GM18511 (cell line): ENCODE data around the gene GLP1R.

ENCODE experiments used
- ATAC-seq: cut with Tn5 transposase; IDR thresholded peaks from one replicate; pipeline ENCODE4 v1.9.1; 2021; ENCODE audit warnings: mild to moderate bottlenecking, moderate library complexity; ENCODE audit not compliant: unreplicated experiment

The GLP1R gene

DNA sequence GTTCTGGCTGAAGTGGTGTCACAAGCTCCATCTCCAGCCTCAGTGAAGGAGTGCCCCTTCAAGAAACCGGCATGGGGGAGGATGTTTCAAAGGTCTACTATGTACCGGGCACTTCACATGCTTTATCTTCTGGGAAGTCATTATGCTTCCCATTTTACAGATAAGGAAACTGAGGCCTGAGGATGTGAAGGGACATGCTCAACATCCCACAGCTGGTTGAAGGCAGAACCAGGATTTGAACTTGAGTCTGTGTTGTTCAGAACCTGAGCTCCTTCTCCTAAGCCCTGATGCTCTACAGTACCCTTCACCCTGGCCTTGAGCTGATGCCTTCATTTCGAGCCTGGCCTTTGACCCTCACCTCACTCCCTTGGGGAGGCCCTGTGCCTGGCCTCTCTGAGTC lies 13.0 kb downstream of the GLP1R start:
- ATAC-seq: no peak

GRCh38 chr6:39062014-39062740 lies 13.6 kb downstream of the GLP1R start:
- ATAC-seq: no peak

GRCh38 chr6:39063526-39063925 lies 14.9 kb downstream of the GLP1R start:
- no peak for ATAC-seq

DNA sequence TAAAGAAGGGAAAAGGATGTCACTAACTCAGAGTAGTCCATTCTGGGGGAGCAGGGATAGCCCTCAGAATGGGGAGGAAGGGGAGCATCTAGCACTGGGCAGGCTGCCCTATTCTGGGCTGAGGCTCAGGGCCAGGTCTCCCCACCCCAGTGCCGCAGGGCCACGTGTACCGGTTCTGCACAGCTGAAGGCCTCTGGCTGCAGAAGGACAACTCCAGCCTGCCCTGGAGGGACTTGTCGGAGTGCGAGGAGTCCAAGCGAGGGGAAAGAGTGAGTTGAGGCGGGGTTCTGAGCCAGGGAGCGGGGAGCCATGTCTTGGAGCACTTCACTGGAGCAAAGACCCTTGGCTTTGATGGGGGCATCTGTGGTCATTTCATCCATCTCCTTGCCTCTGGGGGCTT lies 17.0 kb downstream of the GLP1R start:
- no peak for ATAC-seq

DNA sequence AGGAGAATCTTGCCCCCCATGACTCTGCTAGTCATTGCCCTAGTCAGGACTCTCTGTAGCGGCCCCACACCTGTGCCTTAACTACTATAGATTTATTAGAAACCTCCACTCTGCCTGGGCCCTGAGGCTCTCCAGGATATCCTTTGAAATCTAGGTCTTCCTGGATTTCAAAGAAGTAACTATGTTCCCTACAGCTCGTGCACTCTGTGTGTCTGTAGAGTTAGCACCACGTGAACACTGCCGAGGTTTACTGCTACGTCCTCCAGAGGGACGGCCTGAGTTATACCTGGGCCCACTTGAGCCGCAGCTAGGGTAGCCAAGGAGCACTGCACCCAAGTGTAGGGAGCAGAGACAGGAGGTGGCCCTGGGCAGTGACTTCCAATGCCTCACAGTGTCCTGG lies 19.8 kb downstream of the GLP1R start:
- no peak for ATAC-seq

DNA sequence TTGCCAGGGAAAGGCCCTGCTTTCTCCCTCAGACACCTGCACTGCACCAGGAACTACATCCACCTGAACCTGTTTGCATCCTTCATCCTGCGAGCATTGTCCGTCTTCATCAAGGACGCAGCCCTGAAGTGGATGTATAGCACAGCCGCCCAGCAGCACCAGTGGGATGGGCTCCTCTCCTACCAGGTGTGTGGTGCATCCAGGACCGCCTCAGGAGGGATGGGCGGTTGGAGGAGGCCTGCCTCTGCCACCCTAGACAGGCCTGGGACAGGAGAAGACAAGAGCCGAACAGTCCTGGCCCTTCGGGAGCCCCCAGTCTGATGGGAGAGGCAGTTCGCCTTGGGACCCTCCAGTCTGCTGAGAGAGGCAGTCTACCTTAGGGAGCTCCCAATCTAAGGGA lies 24.2 kb downstream of the GLP1R start:
- ATAC-seq: no peak

DNA sequence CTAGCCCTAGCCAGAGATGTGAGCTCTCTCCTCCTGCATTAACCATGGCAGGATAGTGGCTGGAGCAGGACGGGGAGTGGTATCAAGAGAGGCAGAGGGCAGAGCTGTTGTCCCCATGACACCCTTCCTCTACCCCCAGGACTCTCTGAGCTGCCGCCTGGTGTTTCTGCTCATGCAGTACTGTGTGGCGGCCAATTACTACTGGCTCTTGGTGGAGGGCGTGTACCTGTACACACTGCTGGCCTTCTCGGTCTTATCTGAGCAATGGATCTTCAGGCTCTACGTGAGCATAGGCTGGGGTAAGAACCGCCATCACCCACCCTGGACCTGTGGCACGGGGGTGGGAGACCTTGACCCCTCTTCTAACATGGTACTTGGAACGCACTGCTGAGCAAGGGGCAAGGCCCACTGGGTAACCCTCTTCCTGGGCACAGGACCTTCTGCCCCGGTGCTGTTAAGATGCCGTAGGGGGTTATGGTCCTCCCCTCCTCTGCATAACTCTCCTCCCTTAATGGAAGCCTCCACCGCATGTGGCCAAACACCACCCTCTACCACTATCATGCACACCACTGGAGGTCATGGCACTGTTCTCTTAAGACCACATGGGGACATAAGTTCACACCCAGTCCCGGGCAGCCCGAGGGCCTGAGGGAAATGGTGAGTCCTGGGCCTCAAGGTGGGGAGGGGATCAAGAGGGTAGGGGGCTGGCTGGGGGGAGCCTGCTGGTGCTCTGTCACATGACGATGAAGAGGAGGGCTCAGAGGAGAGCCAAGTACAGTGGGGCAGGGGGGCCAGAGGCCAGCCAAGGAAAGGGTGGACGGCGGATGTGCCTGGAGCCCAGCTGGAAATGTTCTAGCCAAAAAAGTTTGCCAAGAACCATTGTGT lies 25.1 kb downstream of the GLP1R start:
- no peak for ATAC-seq

GRCh38 chr6:39074486-39074885 lies 25.9 kb downstream of the GLP1R start:
- ATAC-seq: no peak

- ATAC-seq: no peak
These were observed 26.6 kb downstream of the GLP1R start for GRCh38 chr6:39075010-39075686.

DNA sequence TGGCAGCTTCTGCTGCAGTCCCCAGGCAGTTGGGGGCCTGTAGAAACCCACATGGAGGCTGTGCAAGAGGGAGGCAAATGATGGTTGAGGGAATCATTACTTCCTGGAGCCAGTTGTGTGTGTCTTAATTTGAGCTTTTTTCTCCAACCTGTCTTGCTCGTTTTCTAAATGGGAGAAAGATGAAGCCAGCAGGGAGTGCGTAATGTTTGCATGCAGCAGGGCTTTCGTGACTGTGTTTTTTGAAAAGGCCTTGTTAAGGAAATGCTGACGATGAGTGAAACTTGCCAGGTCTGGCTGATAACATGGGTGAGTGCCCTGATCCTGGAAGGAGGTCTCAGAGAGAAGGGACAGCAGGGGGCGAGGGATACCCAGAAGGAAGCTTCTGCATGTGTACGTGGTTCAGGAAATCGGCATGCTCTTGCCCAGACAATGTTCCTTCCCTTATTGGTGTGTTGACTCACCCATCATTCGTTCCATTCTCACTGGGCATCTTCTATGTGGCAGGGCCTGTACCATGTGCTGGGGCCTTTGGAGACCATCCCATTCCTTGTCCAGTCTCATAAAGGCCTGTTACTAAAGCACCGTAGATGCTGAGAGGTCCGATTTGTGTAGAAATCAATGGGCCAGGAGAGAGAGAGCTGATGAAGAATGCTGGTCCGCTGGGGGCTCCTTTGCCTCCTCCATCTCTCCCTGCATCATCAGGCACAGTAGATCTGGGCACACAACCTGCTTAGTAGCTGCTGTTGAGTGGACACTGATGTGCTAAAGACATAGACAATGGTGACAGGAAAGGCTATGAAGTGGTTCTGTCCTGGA lies 27.4 kb downstream of the GLP1R start:
- ATAC-seq: no peak

DNA sequence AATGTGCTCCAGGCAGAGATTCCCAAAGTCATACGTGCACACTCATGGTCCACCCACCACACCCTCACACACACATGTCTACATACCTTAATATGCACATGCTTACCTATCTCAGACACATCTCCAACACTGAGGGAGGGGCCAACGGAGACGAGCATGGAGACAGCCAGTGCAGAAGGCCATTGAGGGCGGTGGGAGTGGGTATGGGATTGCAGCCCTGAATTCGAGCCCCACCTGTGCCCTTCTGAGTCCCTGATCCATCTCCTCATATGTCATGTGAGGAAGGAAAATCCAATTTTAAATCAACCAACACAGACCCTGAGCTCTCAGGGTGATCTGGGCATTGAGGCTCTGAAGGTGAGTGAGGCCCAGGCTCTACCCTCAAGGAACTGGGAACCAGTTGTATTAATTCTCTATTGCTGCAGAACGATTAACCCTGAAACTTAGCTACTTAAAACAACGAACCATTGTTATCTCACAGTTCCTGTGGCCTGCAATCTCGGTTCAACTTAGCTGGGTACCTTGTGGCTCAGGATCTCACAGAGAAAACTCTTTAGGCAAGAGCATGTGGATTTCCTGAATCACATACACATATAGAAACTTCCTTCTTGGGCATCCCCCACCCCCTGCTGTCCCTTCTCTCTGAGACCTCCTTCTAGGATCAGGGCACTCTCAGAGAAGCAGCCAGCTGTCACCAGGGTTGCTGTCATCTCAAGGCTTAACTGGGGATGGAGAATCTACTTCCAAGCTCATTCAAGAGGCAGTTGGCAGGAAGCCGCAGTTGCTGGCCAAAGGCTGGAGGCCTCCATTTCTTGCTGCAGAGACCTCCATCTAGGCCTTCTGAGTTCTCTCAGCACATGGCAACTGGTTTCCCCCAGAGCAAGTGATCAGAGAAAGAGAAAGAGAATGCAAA lies 28.3 kb downstream of the GLP1R start:
- no peak for ATAC-seq

- ATAC-seq: no peak
These were observed 29.5 kb downstream of the GLP1R start for GRCh38 chr6:39077882-39078594.

GRCh38 chr6:39078695-39079094 lies 30.1 kb downstream of the GLP1R start:
- ATAC-seq: no peak

DNA sequence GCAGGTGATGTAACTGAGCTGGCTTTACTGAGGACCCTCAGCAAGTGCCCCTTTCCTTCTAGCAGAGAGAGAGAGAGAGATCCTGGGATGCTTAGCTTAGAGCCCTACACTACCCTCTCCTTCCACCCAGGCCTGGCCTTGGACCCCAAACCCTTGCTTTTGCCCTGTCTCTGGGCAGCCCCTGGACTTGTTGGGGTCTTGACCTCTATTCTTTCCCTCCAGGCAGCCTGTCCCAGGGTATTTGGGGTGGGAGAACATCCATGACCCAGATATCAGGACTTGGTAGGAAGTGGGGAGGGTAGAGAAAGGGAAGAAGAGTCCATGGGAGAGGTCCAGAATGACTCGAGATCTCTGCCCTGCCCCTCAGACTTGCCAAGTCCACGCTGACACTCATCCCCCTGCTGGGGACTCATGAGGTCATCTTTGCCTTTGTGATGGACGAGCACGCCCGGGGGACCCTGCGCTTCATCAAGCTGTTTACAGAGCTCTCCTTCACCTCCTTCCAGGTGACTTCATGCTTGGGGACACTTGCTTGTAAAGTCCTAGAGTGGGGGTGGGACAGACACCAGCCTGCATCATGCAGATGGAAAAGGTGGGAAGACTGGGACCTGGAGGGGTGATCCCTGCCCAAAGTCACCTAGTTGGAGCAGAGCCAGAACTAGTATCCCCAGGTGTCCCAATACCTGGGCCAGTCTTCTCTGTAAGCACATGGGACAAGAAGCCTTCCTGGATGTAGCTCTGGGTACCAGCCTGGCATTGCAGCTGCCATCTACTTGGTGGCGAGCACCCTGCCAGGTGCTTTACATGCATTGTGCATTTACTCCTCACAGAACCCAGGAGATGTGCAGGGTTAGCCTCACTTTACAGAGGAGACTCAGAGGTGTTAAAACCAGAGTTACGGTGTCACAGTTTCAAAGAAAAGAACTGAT lies 30.9 kb downstream of the GLP1R start:
- ATAC-seq: no peak

- no peak for ATAC-seq
These were observed 31.8 kb downstream of the GLP1R start for GRCh38 chr6:39080246-39080875.

GRCh38 chr6:39082310-39082709 lies 33.7 kb downstream of the GLP1R start:
- no peak for ATAC-seq

- ATAC-seq: no peak
These were observed 34.7 kb downstream of the GLP1R start for GRCh38 chr6:39083231-39083634.

DNA sequence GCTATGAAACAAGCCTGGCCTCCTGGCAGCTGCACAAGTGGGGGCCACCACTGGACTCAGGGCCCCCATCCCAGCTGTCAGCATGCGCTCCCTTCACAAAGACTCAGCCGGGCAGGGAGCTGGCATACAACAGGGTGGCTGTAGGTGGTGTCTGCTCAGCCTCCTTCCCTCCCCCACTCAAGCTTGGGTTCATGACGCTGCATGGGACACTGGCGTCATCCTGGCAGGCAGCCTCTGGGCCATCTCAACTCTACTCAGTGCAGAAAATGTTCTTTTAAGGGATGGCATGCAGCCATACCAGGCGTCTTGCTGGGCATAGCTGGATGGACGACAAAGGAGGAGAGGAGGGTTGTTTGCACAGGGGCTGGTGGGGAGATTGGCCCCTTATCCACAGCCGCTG lies 35.9 kb downstream of the GLP1R start:
- ATAC-seq: no peak
